T-helper 9 cell (primary cell): Measurements from ENCODE around the gene MRPS31.
"Not testable (repeated sequence)": the region's sequence is repeated elsewhere in the genome, so short reads cannot be mapped to it uniquely, and the experiment has no call there.

Source experiments
- DNase-seq: peaks from one replicate; pipeline ENCODE4 v3.0.0-alpha.2; 2020

Gene MRPS31

DNA sequence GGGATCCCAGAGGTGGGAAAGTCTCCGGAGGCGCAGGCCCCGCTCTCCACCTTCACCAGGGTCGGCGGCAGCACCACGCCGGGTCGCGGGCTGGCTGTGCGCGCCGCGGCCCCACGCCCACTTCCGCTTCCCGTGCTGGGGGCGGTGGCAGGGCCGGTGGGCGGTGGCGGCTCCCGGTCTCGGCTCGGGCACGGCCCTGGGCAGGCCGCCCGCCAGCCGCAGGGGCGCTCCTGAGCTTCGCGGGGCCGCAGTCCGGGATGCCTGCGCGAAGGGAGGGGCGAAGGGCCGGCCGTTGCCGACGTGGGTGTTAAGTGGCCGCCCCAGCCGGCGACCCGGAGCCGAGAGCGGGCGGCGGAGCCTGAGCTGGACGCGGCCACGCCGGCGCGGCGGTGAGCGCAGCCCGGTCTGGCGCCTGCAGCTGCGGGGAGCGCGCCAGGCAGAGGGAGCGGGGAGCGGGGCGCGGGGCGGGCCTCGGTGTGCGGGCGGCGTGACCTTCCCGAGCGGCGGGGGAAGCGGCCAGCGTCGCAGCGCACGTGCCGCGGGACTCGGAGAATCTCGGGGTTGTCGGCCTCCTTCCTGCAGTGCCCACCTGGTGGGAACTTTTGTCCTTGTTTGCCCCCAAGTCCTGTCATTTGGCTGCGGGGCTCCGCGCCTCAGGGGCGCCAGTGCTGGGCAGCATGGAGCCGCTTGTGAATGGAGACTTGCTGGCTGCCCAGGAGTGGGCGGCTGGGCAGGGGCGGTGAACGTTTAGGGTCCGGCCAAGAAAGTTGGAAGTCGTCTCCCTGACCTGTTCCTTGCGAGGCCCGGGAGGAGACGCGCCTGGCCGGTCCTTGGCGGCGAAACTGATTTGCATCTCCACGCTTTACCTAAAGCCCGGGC is 18.5 kb upstream of the MRPS31 start, which contains the start of gene SLC25A15:
Gene SLC25A15, plus strand, starts transcription at position 337 of the 879 bp plus-strand sequence. CDS start 3,616 bp downstream, outside the sequence.
- DNase-seq, result peak; percentile 60

DNA sequence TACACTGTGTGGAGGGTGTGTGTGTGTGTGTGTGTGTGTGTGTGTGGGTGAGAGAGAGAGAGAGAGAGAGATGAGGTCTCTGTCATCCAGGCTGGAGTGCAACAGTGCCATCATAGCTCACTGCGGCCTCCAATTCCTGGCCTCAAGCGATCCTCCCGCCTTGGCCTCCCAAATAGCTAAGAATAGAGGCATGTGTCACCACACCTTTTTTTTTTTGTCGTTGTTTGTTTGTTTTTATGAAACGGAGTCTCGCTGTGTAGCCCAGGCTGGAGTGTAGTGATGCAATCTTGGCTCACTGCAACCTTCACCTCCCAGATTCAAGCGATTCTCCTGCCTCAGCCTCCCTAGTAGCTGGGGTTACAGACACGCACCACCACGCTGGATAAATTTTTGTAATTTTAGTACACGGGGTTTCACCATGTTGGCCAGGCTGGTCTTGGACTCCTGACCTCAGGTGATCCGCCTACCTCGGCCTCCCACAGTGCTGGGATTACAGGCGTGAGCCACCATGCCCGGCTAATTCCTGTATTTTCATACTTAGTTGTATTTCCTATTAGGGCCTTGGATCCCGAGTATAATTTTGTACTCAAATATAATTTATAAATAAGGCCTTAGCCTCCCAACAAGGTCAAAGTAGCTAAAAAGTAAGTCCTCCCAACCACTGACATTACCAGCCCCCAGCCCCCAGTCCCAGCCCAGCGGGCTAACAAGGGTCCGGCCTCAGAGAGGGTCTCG is 17.7 kb upstream of the MRPS31 start:
- DNase-seq, result not testable (repeated sequence)

DNA sequence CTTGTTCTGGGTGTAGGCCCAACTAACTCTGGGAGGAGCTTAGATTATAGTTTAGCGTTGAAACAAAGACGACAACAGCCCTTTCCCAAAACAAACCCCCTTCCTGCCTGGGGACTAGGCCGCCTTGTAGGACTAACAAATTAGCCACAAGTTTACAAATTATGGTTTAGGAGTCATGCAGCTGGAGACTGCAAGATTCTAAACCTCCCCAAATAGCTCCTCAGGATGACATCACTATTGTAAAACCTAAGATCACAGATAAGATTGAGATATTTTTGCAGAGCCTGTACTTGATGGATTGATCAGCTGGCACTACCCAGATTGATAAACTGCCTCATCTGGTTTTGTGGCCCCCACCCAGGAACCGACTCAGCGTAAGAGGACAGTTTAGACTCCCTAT is 16.1 kb upstream of the MRPS31 start:
- DNase-seq, result no peak

DNA sequence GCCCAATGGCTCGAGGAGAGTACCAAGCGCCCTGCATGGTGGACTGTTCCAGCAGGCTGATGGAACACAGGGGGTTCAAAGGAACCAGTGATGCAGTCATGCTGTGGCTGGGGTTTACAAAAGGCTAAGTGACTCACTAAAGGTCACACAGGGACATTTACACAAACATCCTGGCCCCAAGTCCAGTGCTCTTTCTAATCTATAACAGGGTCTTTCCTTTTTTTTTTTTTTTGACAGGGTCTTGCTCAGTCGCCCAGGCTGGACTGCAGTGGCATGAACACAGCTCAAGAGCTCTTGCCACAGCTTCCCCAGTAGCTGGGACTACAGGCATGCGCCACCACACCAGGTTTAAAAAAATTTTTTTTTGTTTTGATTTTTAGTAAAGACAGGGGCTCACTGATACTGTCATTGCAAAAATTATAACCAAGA is 15.6 kb upstream of the MRPS31 start:
- no peak for DNase-seq

DNA sequence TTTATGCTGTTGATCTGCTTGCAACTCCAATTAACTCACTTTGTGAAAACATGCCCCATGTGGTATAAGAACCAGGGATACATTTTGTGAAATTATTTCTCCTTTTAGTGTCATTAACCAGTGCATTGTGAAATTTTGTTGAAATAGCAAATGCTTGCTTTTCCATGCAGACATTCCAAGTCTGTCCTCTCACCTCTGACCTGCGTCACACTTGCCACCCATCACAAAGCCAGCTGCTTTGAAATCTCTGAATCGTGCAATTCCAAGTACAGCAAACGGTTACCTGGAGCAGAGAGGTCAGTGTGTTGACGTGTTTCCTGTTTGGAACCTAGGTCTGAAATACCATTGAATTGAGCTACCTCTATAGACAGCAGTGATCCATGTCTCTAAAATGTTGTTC is 13.6 kb upstream of the MRPS31 start:
- DNase-seq, result no peak

DNA sequence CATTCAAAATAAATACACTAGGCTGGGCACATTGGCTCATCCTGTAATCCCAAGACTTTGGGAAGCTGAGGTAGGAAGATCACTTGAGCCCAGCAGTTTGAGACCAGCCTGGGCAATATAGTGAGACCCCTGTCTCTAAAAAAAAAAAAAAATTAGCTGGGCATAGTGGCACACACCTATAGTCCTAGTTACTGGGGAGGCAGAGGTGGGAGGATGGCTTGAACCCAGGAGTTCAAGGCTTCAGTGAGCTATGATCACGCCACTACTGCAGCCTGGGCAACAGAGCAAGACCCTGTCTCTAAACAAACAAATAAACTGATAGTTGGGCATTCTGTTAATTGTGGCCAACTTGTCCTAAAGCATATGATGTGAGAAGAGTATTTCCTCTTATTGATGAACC is 12.0 kb upstream of the MRPS31 start:
- DNase-seq, result not testable (repeated sequence)

DNA sequence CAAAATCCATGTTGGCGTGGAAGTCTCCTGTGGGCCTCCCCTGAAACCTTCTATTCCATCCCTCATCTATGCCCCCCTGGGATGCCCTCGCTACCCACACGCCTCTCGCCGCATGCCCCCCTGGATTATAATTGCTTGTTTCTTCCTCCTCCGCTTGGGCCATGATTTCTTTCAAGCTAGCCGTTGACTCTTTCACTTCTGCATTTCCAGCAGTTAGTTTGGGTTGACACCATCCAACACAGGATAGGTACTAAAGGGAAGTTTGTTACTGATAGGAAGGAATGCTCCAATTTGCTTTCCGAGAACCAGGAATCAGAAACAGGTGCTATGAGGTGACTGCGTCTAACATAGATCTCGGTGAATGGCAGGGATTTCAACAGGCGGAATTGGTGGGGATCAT is 10.7 kb upstream of the MRPS31 start:
- DNase-seq, result no peak

DNA sequence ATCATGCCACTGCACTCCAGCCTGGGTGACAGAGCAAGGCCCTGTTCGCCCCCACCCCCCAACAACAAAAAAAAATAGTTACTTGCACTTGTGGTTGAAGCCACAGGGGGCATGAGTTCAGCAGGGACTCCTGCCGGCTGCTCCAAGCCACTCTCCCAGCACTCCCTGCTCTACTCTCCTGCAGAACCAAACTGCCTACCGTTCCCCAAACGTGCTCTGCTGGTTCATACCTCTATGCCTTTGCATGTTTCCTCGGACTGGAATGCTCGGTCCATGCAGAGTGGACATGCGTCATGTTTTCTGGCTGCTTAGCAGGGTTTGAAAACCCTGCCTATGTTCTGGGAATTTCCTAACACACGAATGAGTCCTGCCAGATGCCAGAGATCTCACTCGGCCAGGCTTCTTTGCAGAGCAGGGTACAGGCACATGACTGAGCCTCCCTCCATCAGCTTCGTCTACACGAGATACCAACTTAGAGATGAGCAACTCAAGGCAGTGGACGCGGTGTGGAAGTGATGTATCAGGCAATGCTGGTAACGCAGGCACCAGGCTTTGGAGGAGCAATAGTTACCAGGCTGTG is 9.9 kb upstream of the MRPS31 start:
- no peak for DNase-seq

DNA sequence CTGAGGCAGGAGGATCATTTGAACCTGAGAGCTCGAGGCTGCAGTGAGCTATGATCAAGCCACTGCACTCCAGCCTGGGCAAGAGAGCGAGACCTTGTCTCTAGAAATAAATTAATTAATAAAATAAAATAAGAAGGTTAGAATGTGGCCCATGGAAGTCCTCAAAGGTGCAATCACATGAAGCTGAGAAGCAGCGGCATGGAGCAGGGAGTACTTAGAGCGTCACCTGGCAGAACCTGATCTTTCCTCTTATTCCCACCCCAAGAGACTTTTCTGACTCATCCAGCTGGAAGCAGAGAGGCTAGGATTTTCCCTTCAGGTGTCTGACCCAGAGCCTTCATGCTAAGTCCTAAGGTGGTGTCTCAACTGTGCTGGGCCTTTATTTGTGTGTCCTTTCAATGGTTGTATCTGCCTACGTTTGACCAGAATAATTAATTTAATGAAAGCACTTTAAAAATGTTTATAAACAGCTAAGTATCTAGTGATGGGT is 8.9 kb upstream of the MRPS31 start:
- DNase-seq, result no peak

DNA sequence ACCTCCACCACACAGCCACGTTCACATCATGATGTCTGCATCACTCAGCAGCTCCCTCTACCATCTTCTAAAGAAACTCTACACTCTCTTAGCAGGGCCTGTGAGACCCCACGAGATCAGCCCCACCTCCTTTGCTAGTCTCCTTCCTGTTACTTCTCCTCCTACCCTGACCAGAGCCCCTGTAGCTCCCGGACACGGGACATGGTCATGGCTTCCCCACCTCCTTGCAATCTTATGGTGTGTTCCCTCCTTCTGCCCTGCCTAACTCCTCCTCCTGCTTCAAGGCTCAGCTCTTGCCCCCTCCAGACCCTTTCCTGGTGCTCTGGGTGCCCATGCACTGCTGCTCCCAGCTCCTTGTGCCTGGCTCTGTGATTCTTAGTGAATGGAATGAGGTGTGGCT is 8.1 kb upstream of the MRPS31 start:
- DNase-seq, result no peak

DNA sequence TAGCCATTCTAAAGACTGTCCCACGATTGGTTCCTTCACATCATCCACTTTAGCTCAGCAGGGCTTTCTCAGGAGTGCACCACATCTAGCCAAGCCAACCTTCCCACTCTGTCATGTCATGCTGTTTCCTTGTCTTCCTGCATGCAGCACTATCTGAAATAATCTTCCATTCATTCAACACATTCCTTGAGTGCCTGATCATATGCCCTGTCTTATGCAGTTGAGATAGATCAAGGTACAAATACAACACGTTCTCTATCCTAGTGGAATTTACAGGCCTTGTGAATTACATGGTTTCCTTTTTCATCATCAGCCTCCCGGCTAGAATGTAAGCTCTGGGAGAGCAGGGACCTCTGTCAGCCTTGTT is 6.8 kb upstream of the MRPS31 start:
- DNase-seq, result no peak

DNA sequence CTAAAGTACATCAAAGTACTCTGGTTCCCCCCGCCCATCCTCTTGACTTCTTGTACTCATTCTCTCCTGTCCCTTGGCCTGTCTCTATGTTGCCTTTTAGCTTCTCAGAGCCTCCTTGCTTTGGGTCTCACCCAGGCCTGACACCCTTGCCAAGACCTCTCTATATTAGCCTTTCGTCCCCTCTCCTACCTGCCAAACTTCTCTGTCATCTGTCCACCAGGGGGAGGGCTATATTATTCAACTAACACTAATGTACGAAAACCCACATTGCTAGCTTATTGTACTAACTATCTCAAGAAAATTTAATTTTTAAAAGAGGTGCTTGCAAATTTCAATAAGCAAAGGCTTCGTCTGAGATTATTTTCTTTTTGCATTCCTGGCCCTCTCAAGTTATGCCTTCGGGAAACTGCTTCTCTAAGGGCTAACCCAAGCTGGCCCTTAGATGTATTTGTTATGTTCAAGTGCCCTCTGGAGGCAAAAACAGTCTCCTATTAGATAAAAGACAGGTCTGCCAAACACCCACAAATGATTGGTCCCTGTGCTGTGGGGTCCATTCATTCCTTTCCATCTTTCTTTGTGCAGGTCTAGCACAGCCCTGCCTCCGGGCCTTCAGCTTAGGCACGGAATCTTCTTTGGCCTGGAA is 6.3 kb upstream of the MRPS31 start:
- no peak for DNase-seq

DNA sequence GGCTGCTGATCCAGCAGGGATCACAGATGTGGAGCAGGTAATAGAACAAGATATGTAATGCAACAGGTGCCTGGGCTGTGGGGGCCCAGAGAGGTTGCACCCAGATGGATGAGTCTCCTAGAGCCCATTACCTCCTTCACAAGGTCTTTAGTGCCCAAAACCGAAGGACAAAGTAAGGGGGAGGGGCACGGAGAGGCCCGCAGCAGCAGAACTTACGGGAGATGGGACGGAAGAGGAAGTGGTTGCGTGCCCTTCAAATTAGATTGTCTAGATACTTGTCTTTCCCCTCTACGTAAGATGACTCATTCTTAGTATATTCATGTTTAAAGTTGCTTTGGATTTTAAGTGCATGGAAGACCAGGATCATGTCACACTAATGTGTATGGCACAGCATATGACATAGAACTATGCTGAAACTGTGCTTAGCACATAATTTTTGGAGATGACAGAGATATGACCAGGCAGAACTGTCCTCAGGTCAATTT is 5.7 kb upstream of the MRPS31 start:
- DNase-seq, result peak; percentile 54

DNA sequence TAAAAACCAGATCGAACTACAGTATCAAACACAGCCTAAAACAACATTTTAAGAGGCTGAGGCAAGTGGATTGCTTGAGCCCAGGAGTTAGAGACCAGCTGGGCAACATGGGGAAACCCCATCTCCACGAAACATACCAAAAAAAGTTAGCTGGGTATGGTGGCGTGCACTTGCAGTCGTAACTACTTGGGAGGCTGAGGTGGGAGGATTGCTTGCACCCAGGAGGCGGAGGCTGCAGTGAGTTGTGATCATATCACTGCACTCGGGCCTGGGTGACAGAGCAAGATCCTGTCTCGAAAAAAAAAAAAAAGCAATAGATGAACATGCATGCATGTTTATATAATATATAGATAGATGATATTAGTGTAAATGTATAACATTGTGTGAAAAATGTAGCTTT is 5.2 kb upstream of the MRPS31 start:
- DNase-seq, result no peak

DNA sequence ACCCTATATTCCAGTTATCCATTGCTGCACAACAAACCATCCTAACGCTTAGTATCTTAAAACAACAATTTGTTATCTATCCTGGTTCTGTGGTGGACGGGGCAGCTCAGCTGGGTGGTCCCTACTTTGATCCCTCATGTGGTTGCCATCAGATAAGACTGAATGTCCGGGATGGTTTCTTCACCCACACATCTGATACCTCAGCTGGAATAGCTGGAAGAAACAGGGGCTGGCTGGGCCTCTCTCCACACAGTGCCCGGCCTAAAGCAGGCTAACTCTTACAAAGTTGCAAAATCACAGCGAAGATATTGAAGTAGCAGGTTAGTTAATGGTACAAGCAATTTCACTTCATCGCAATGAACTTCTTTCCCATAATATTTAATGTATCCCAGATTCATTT is 3.7 kb upstream of the MRPS31 start:
- DNase-seq, result no peak

DNA sequence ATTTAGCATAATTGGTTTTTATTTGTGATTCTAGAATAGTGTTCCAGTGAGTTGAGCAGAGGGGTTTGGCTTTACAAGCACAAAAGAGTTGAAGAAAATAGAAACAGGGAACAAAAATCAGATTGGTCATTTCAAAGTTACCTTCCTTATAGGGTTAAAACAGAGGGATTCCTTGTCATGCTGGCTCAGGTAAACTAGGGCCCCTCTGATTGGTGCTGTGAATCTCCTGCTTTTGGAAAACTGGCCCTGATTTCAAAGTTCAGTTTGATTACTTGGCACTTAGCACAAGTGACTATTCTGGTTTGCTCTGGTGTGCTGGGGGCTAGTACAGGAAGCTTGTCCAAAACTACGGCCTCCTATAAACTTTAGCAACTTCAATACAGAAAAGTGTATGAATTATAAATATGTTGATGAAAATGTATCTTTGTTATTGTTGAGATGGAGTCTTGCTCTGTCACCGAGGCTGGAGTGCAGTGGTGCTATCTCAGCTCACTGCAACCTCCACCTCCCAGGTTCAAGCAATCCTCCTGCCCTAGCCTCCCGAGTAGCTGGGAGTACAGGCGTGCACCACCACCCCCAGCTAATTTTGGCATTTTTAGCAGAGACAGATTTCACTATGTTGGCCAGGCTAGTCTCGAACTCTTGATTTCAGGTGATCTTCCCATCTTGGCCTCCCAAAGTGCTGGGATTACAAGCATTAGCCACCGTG is 1.9 kb upstream of the MRPS31 start:
- DNase-seq, result no peak

DNA sequence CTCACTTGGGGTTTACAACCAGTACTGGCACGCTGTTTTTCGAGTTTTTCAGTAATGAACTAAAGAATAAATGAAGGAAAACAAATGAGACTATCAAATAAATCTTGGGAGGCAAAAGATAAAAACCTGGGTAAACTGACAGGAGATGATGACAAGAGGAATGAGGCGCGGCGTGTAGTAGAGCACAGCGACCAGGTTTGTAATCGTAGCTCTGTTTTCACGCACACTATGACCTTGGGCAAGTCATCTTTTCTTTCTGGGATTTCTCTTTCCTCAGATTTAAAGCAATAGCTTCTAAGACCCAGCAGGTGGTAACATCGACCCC is 419 bp downstream of the MRPS31 start:
- no peak for DNase-seq

DNA sequence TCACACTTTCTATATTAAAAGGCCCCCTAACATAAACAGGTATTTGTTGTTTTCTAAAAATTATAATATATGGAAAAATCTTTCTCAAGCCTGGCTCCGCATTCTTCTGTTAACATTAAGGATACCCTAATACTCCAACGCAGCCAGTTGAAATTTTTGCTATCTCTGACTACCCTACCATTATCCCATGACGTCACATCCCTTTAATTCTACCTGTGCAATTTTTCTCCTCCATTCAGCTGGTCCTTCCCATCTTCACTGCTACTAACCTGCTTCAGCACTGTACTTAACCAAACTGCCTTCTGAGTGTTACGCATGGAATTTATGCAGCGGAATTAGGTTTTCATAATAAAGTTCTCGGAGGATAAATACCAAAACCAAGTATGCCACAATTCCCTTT is 1.0 kb downstream of the MRPS31 start:
- DNase-seq, result no peak

DNA sequence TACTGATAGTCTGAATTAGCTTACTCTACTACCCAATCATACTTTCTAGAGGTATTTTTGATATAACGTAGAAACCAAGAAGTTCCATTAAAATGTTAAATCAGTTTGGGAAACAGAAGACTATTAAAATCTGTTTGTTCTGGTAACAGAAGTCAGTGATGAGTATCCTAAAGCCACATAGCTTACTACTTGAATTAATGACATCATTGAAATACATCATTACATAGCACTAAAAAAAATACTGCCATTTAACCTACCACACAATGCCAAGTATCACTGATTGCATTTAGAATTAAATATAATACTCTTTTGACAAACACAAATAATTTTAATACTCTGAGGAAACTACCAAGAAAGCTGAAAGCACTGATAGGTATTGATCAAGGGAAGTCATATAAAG is 5.4 kb downstream of the MRPS31 start:
- no peak for DNase-seq

DNA sequence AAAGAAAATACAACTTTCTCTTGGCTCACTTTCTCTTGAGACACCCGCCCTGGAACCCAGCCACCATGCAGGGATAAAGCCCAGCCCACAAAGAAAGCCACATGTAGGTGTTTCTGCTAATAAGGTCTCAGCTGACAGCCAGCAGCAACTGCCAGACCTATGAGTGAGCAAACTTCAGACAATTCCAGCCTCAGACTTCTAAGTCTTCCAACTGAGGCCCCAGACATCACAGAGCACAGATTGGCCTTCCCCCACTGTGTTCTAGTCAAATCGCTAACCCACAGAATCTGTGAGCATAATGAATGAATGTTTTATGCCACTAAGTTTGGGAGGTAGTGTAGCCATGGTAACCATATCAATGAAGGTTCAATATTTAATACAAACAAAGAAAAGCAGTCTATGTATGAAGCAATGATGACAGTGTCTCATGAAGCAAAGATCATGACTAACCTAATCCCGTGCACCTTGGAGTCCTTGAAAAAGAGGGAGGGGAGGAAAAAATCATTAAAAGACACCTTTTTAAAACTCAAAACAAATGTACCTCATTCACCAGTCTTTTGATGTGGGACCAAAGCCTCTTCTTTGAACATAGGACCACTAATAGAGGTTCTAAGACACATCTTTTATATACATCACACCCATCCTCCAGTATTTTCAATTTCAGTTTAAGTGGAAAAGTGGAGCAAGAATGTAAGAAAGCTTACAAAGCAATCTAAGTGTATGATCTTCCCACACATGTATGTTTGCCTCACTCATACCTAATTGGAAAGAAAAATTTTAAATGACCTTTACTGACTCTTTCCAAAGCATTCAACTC is 6.2 kb downstream of the MRPS31 start:
- no peak for DNase-seq

DNA sequence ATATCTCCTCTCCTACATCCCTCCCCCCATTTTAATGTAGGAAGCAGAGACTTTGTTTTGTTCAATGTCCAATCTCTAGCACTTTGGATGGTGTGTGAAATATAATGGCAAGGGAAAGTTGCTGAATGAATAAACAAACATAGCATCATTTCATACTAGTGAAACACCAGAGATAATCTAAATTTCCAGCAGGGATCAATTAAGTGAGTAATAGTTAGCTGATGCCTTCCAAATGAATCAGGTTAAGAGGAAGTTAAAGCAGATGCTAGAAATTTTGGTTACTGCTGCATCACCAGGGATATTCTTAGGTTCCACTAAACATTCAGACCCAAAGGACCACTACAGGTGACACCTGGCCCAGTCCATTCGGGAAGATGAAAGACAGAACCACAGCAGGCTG is 8.1 kb downstream of the MRPS31 start:
- no peak for DNase-seq

DNA sequence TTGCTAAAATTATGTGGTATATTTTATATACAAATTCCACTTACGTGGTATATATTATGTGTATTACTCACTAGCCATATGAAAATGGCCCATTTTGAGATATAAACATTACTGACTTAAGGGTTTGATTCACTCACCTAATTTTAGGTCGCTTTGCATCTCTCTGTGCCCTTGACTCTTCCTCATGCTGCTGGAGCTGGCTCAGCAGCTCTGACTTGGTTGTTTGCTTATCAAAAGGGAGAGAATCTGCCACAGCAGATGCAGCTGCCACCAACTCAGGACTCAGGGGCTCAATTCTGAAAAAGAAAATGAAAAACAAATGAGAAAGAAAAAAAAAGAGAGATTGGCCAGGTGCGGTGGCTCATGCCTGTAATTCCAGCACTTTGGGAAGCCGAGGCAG is 12.2 kb downstream of the MRPS31 start:
- DNase-seq, result no peak
